Measurements from ENCODE around the gene TFCP2.

Gene TFCP2

GRCh38 chr12:51076236-51076930 lies 96.6 kb downstream of the TFCP2 start:
- Mint-ChIP-seq H3K4me1 (ENCODE audit: low read depth) (peaks cover 10% of the 10 kb centered on the region), H3K9me3 (no peaks in the 10 kb centered on the region), H3K27me3 (no peaks in the 10 kb centered on the region), H3K4me3 (no peak overlapping the region), H3K36me3 (ENCODE audit: low read depth) (peaks cover 69% of the 10 kb centered on the region), H3K27ac (no peak overlapping the region)
- intact Hi-C loops (cut with micrococcal nuclease), result no loop called here

- intact Hi-C loops (cut with micrococcal nuclease), result no loop called here
- no peaks in the 10 kb centered on the region for H3K27me3 Mint-ChIP-seq
- H3K36me3 Mint-ChIP-seq (ENCODE audit: low read depth), result peaks cover 75% of the 10 kb centered on the region
- no peak overlapping the region for H3K27ac Mint-ChIP-seq
- H3K4me3 Mint-ChIP-seq, result no peak overlapping the region
- H3K4me1 Mint-ChIP-seq (ENCODE audit: low read depth), result peaks cover 10% of the 10 kb centered on the region
- H3K9me3 Mint-ChIP-seq, result no peaks in the 10 kb centered on the region
Observed at GRCh38 chr12:51075390-51075789, 97.5 kb downstream of the TFCP2 start.

GRCh38 chr12:51071663-51072062 lies 101.3 kb downstream of the TFCP2 start:
- Mint-ChIP-seq H3K27me3 (no peaks in the 10 kb centered on the region), H3K36me3 (ENCODE audit: low read depth) (peaks cover 97% of the 10 kb centered on the region)

DNA sequence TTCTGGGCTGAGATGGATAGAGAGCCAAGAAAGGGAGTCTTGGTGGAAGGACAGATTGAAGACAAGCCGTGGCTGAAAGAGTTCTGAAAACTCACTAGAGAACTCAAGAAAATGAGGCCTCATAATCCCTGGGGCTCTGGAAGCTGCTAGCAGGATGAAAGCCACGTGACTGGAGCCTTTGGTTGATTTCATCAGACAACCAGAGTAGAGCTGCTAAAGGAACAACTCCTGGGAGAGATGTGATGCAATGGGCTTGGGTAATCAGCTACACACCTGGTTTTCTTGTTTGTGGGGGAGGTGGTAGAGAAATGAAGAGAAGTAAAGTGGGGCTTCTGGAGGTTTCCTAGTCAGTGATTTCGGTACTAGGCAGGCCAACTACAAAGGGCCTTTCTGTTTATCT lies 102.9 kb downstream of the TFCP2 start:
- peaks cover 98% of the 10 kb centered on the region for H3K36me3 Mint-ChIP-seq (ENCODE audit: low read depth)

More at GRCh38 chr12:51071663-51072062, 101.3 kb downstream of the TFCP2 start:
- Mint-ChIP-seq H3K4me3 (no peak overlapping the region), H3K4me1 (ENCODE audit: low read depth) (peaks cover 8% of the 10 kb centered on the region), H3K9me3 (no peaks in the 10 kb centered on the region), H3K27ac (no peak overlapping the region)
- intact Hi-C loops (cut with micrococcal nuclease), result no loop called here

GRCh38 chr12:51067771-51068170 lies 105.2 kb downstream of the TFCP2 start:
- H3K36me3 Mint-ChIP-seq (ENCODE audit: low read depth), result peaks cover 100% of the 10 kb centered on the region
- H3K27ac Mint-ChIP-seq, result no peak overlapping the region
- H3K4me3 Mint-ChIP-seq, result no peak overlapping the region
- intact Hi-C loops (cut with micrococcal nuclease), result no loop called here
- no peaks in the 10 kb centered on the region for H3K4me1 Mint-ChIP-seq (ENCODE audit: low read depth)
- H3K27me3 Mint-ChIP-seq, result no peaks in the 10 kb centered on the region
- no peaks in the 10 kb centered on the region for H3K9me3 Mint-ChIP-seq

More for the DNA sequence above, 102.9 kb downstream of the TFCP2 start:
- Mint-ChIP-seq H3K9me3 (no peaks in the 10 kb centered on the region), H3K27me3 (no peaks in the 10 kb centered on the region), H3K27ac (no peak overlapping the region), H3K4me1 (ENCODE audit: low read depth) (no peaks in the 10 kb centered on the region), H3K4me3 (no peak overlapping the region)
- intact Hi-C loops (cut with micrococcal nuclease), result no loop called here

DNA sequence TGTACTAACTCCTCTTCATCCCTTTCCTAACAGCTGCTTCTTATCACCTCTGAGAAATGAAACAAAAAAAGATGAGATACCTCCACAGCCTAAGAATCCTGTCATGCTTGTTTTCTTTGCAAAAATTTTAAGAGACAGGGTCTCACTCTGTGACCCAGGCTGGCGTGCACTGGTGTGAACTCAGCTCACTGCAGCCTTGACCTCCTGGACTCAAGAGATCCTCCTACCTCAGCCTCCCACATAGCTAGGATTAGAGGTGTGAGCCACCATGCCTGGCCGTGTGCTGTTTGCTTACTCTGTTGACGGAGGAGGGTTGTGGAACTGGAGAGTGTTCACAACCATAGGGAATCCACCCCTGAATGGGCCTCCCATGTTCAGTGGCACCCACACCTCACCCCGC lies 105.7 kb downstream of the TFCP2 start:
- Mint-ChIP-seq H3K4me1 (ENCODE audit: low read depth) (no peaks in the 10 kb centered on the region), H3K27me3 (no peaks in the 10 kb centered on the region)

GRCh38 chr12:51065530-51065929 lies 107.4 kb downstream of the TFCP2 start:
- H3K27ac Mint-ChIP-seq, result no peak overlapping the region
- H3K4me3 Mint-ChIP-seq, result no peak overlapping the region
- intact Hi-C loops (cut with micrococcal nuclease), result no loop called here
- no peaks in the 10 kb centered on the region for H3K27me3 Mint-ChIP-seq
- peaks cover 100% of the 10 kb centered on the region for H3K36me3 Mint-ChIP-seq (ENCODE audit: low read depth)
- H3K9me3 Mint-ChIP-seq, result no peaks in the 10 kb centered on the region
- H3K4me1 Mint-ChIP-seq (ENCODE audit: low read depth), result no peaks in the 10 kb centered on the region

More for the DNA sequence above, 105.7 kb downstream of the TFCP2 start:
- peaks cover 100% of the 10 kb centered on the region for H3K36me3 Mint-ChIP-seq (ENCODE audit: low read depth)
- H3K9me3 Mint-ChIP-seq, result no peaks in the 10 kb centered on the region
- no peak overlapping the region for H3K27ac Mint-ChIP-seq
- no peak overlapping the region for H3K4me3 Mint-ChIP-seq
- intact Hi-C loops (cut with micrococcal nuclease), result no loop called here

GRCh38 chr12:51062631-51063397 lies 110.1 kb downstream of the TFCP2 start:
- intact Hi-C loops (cut with micrococcal nuclease), result no loop called here
- Mint-ChIP-seq H3K4me1 (ENCODE audit: low read depth) (no peaks in the 10 kb centered on the region), H3K9me3 (no peaks in the 10 kb centered on the region), H3K36me3 (ENCODE audit: low read depth) (peaks cover 100% of the 10 kb centered on the region), H3K27me3 (no peaks in the 10 kb centered on the region), H3K4me3 (no peak overlapping the region), H3K27ac (no peak overlapping the region)

- no peaks in the 10 kb centered on the region for H3K27me3 Mint-ChIP-seq
- H3K9me3 Mint-ChIP-seq, result no peaks in the 10 kb centered on the region
- intact Hi-C loops (cut with micrococcal nuclease), result no loop called here
- no peak overlapping the region for H3K27ac Mint-ChIP-seq
- peaks cover 100% of the 10 kb centered on the region for H3K36me3 Mint-ChIP-seq (ENCODE audit: low read depth)
- no peak overlapping the region for H3K4me3 Mint-ChIP-seq
- H3K4me1 Mint-ChIP-seq (ENCODE audit: low read depth), result no peaks in the 10 kb centered on the region
Observed at GRCh38 chr12:51059086-51059485, 113.8 kb downstream of the TFCP2 start.

GRCh38 chr12:51056242-51056641 lies 116.7 kb downstream of the TFCP2 start:
- H3K36me3 Mint-ChIP-seq (ENCODE audit: low read depth), result peaks cover 100% of the 10 kb centered on the region
- no peak overlapping the region for H3K4me3 Mint-ChIP-seq
- H3K27me3 Mint-ChIP-seq, result no peaks in the 10 kb centered on the region
- H3K27ac Mint-ChIP-seq, result no peak overlapping the region
- no peaks in the 10 kb centered on the region for H3K4me1 Mint-ChIP-seq (ENCODE audit: low read depth)
- no peaks in the 10 kb centered on the region for H3K9me3 Mint-ChIP-seq
- intact Hi-C loops (cut with micrococcal nuclease), result no loop called here

DNA sequence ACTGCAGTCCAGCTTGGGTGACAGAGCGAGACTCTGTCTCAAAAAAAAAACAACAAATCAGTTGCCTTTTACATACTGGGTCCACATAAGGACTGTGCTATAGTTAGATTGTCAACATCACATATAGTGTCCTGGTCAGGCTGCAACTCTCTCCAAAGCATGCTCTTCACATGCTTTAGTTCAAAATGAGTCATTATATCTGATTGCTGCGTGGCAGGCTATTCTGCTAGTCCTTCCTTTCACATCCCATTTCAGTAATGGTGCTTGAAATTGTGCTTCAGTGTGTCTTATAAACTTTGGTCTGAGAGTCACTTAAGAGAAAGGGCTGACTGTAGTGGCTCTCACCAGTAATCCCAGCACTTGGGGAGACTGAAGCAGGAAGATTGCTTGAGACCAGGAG lies 117.9 kb downstream of the TFCP2 start:
- Mint-ChIP-seq H3K4me1 (ENCODE audit: low read depth) (no peaks in the 10 kb centered on the region), H3K27ac (no peak overlapping the region), H3K36me3 (ENCODE audit: low read depth) (peaks cover 99% of the 10 kb centered on the region), H3K27me3 (no peaks in the 10 kb centered on the region), H3K4me3 (no peak overlapping the region), H3K9me3 (no peaks in the 10 kb centered on the region)
- intact Hi-C loops (cut with micrococcal nuclease), result no loop called here

GRCh38 chr12:51051787-51052186 lies 121.1 kb downstream of the TFCP2 start:
- Mint-ChIP-seq H3K27me3 (no peaks in the 10 kb centered on the region), H3K9me3 (no peaks in the 10 kb centered on the region), H3K4me1 (ENCODE audit: low read depth) (peaks cover 18% of the 10 kb centered on the region), H3K27ac (no peak overlapping the region), H3K4me3 (no peak overlapping the region), H3K36me3 (ENCODE audit: low read depth) (peaks cover 75% of the 10 kb centered on the region)
- intact Hi-C loops (cut with micrococcal nuclease), result no loop called here

GRCh38 chr12:51049525-51049924 lies 123.4 kb downstream of the TFCP2 start:
- Mint-ChIP-seq H3K27me3 (no peaks in the 10 kb centered on the region), H3K4me1 (ENCODE audit: low read depth) (peaks cover 18% of the 10 kb centered on the region), H3K27ac (no peak overlapping the region), H3K36me3 (ENCODE audit: low read depth) (peaks cover 52% of the 10 kb centered on the region), H3K4me3 (no peak overlapping the region), H3K9me3 (no peaks in the 10 kb centered on the region)
- intact Hi-C loops (cut with micrococcal nuclease), result no loop called here

DNA sequence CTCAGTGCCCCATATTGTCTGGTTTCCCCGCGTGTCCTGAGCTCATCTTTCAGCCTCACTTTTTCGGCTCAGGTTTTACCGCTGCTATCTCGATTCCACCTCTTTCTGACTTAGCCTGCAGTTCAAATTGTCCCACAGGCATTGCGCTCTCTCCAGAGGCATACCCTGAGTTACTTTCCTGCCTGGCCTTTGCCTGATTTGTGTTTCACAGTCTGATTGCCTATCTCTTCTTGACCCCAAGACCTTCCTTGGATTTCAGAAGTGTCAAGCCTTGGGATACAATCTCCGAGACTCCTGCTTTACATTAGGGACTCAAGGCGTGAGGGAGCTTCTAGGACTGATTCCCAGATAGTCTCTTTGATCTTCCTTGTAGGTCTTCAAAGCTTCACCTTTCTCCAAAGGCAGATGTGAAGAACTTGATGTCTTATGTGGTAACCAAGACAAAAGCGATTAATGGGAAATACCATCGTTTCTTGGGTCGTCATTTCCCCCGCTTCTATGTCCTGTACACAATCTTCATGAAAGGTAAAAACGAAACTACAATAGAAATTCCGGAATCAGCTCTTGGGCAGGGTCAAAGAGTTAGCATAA lies 124.2 kb downstream of the TFCP2 start:
- no peaks in the 10 kb centered on the region for H3K9me3 Mint-ChIP-seq
- peak overlapping the region; percentile 98 for H3K4me3 Mint-ChIP-seq
- peaks cover 18% of the 10 kb centered on the region for H3K4me1 Mint-ChIP-seq (ENCODE audit: low read depth)
- no peaks in the 10 kb centered on the region for H3K27me3 Mint-ChIP-seq
- peaks cover 45% of the 10 kb centered on the region for H3K36me3 Mint-ChIP-seq (ENCODE audit: low read depth)
- H3K27ac Mint-ChIP-seq, result peak overlapping the region; percentile 90
- intact Hi-C loops (cut with micrococcal nuclease), result loop anchor here (1.0 kb wide), 1 partner anchor 35 kb away; the partner anchor contains the start of gene CSRNP2
